8988T (cell line): ENCODE results near the gene DIAPH1.

Source experiments
- DNase-seq: peaks from one replicate; pipeline ENCODE4 v3.0.0; 2011

The DIAPH1 gene

DNA sequence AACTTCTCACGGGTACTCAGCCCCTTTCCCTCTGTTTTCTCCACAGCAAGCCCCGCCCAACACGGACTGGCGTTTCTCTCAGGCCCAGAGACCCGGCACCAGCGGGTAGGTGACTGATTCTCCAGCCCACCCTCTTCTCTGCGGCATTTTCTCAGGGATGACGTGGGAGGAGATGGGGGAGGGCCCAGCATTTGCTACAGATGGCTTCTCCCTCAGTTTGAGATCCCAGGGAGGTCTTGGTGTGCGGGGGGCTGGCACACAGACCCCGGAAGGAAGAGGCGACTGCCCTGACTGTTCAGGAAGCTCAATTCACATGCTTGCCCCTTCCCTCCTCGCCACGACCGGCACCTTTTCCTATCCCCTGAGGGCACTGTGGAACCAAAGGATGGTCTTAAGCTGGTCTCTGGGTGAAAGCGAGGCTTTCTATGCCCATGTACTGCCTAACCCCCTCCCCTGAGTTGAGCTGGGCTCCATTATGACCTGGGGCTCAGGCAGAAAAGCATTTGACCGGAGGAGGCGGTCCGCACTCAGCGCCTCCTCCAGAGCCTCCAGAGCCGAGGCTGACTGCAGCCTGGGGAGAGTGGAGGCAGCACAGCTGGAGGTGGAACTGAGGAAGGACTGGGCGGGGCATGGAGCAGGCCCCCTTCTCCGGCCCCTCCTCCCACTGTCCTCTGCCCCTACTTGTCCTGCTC, 123.9 kb downstream of the DIAPH1 start:
- no peak for DNase-seq

DNA sequence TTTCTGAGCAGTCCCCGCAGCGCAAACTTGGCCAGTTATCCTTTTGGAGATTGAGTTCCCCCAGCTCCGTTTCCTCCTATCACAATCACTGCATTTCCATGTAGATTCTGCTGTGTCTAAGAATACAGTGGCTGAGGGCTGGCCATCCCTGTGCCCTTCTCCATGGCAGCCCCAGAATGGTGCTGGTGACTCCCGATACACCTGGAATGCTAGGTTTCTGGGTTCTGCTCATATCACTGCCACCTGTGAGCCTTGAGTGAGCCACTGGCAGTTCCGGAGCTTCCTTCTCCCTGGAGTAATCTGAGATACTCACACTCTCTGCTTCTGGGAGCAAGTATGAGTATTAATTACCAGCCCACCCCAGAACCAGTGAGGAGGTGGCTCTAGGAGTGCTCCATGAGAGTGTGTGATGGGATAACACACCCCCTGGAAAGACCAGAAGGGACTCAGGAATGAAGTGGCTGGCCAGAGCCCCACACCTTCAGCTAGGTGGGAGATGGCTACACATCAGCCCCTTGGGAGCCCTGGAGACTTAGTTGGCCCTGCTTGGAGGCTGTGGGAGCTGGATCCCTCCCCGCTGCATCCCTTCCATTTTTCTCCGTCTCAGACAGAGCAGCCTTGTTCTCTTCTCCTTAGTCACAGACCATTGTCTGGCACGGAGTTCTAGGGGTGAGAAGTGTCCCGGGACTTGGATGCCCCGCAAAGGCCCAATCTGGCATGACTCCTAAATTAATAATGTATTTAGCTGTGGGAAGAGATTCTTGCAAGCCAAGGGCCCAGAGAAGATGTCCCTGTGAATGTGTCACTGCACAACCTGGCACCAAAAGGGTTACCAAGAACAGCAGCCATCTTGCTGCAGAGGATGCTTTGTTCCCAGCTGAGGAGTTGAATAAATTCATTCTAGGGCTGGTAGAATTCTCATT, 125.0 kb downstream of the DIAPH1 start:
- no peak for DNase-seq

DNA sequence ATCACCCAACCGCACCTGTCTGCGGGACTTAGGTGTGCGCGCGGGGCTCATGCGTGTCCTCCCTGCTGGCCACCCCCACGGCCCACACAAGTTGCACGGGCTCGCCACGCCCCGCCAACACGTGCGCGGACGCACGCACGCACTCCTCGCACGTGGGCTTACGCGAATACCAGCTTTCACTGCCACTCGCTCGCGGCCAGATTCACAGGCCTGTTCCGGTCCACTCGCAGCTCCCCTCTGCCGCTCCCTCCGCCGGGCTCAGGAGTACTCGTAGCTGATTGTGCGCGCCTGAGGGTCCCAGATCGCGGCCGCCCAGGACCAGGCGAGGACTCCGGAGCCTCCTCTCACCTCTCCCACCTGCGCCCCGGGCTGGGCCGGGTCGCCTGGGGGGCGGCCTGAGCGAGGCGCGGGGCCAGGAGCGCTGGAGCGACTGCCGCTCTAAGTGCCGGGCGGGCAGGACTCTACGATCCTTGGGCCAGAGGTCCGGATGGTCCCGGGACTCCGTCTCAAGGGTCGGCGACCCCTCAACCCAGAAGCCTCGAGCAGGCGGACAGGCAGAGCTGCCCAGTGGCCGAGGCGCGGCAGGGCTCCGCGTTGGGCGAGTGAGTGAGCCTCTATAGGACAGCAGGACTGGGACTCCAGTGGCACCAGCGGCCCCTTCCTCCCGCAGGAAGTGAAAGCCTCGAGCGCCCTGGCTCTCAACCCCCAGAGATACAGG, 126.5 kb downstream of the DIAPH1 start:
- DNase-seq: no peak

DNA sequence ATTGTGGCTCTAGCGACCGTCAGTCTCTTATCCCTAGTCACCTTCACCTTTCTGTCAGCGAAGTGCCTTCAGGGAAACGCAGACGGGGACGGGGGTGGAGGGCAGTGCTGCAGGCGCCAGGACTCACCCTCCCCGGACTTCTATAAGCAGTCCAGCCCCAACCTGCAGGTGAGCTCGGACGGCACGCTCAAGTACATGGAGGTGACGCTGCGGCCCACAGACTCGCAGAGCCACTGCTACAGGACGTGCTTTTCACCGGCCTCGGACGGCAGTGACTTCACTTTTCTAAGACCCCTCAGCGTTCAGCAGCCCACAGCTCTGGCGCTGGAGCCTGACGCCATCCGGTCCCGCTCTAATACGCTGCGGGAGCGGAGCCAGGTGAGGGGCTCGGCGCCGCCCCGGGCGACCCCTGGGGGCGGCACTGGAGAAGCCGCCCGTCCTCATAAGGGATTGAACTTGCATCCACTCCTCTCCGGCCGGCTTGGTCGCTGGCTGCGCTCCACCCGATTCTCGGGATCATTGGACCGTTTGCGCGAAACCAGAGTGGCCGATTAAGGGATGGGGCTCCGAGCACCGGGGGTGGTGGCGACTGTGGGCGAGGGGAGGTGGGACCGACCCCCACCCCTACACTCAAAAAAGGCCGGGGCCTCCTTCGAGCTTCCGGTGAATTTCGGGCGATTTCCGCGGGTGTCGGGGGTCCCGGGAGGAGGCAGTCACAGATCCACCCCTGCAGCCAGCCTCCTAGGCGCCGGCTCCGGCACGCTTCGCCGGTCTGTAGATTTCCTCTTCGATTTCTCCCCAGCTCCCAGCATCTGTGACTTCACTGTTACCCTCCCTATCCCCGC, 127.3 kb downstream of the DIAPH1 start:
- DNase-seq: no peak

DNA sequence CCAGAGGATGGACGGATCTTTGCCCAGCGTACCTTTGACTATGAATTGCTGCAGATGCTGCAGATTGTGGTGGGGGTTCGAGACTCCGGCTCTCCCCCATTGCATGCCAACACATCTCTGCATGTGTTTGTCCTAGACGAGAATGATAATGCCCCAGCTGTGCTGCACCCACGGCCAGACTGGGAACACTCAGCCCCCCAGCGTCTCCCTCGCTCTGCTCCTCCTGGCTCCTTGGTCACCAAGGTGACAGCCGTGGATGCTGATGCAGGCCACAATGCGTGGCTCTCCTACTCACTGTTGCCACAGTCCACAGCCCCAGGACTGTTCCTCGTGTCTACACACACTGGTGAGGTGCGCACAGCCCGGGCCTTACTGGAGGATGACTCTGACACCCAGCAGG, 128.0 kb downstream of the DIAPH1 start:
- no peak for DNase-seq

DNA sequence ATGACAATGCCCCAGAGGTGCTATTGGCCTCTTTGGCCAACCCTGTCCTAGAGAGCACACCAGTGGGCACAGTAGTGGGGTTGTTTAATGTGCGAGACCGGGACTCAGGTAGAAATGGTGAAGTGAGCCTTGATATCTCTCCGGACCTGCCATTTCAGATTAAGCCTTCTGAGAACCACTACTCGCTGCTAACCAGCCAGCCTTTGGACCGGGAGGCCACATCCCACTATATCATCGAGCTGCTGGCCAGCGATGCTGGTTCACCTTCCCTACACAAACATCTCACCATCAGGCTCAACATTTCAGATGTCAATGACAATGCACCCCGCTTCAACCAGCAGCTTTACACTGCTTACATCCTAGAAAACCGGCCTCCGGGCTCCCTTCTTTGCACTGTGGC, 128.5 kb downstream of the DIAPH1 start:
- DNase-seq: no peak

DNA sequence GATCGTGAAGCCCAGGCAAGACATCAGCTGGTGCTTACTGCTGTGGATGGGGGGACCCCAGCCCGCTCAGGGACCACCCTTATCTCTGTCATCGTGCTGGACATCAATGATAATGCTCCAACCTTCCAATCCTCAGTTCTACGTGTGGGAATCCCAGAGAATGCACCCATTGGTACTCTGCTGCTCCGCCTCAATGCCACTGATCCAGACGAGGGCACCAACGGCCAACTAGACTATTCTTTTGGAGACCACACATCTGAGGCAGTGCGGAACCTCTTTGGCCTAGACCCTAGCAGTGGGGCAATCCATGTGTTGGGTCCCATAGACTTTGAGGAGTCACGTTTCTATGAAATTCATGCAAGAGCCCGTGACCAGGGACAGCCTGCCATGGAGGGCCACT, 129.0 kb downstream of the DIAPH1 start:
- no peak for DNase-seq

DNA sequence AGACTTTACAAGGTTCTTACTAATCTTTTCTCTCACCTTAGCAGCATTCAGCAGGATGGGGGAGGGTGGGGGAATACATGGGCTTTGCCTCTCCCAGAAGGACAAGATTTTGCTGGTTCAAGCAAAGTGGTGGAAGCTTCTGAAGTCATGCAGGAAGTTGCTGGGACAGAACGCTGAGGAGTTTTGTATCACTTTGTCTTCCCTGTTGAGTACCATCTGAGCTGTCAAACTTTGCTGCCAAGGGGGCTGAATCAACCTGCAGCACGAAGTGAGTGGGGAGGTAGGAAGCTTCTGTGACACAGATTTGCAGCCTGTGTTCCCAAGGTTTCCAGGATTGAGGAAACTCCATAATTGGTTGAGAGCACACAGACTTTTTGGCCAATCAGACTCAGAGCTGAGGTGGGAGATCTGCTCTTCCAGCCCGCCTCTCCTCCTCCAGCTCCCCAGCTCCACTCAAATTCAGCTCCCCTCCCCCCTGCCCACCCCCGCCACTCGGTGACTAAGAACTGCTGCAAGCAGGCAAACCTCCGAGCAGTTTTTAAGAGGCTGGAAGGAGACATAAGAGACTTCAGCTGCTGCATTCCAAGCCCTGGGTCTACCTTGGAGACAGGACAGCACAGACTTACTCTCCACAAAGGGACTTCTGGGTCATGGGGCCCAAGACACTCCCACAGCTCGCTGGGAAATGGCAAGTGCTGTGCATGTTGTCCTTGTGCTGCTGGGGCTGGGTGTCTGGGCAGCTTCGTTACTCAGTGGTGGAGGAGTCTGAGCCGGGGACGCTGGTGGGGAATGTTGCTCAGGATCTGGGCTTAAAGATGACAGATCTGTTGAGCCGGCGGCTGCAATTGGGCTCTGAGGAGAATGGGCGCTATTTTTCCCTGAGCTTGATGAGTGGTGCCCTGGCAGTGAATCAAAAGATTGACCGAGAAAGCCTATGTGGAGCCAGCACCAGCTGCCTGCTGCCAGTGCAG, 129.9 kb downstream of the DIAPH1 start, which contains the start of gene PCDHGC5:
Gene PCDHGC5 (plus strand): TSS at position 491 of the 971 bp plus-strand sequence. CDS start 160 bp downstream, at position 651.
- no peak for DNase-seq

DNA sequence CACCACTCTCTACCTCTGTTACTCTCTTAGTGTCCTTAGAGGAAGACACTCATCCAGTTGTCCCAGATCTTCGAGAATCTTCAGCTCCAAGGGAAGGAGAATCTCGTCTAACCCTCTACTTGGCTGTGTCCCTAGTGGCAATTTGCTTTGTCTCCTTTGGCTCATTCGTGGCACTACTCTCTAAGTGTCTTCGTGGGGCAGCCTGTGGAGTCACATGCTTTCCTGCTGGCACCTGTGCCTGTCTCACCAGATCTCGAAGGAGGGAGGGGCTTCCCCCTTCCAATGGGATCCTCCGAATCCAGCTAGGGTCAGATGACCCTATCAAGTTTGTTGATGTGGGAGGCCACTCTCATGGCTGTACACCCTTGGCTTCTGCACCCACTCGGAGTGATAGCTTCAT, 131.7 kb downstream of the DIAPH1 start:
- DNase-seq: no peak

DNA sequence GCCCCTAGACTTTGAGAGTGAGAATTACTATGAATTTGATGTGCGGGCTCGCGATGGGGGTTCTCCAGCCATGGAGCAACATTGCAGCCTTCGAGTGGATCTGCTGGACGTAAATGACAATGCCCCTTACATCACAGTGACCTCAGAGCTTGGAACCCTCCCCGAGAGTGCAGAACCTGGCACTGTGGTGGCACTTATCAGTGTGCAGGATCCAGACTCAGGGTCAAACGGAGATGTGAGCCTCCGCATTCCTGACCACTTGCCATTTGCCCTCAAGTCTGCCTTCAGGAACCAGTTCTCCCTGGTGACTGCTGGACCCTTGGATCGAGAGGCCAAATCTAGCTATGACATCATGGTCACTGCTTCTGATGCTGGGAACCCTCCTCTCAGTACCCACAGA, 132.7 kb downstream of the DIAPH1 start:
- no peak for DNase-seq

DNA sequence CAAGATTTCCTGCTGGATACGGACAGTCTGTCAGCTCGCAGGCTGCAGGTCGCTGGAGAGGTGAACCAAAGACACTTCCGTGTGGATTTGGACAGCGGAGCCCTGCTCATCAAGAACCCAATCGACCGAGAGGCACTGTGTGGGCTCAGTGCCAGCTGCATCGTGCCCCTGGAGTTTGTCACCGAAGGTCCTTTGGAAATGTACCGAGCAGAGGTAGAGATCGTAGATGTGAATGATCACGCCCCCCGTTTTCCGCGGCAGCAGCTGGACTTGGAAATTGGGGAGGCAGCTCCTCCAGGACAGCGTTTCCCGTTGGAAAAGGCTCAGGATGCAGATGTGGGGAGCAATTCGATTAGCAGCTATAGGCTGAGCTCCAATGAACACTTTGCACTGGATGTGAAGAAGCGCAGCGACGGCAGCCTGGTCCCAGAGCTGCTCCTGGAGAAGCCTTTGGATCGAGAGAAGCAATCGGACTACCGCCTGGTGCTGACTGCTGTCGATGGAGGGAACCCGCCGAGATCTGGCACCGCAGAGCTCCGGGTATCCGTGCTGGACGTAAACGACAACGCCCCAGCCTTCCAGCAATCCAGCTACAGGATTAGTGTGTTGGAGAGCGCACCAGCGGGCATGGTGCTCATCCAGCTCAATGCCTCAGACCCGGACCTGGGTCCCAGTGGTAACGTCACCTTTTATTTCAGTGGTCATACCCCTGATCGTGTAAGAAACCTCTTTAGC, 133.3 kb downstream of the DIAPH1 start:
- DNase-seq: no peak

DNA sequence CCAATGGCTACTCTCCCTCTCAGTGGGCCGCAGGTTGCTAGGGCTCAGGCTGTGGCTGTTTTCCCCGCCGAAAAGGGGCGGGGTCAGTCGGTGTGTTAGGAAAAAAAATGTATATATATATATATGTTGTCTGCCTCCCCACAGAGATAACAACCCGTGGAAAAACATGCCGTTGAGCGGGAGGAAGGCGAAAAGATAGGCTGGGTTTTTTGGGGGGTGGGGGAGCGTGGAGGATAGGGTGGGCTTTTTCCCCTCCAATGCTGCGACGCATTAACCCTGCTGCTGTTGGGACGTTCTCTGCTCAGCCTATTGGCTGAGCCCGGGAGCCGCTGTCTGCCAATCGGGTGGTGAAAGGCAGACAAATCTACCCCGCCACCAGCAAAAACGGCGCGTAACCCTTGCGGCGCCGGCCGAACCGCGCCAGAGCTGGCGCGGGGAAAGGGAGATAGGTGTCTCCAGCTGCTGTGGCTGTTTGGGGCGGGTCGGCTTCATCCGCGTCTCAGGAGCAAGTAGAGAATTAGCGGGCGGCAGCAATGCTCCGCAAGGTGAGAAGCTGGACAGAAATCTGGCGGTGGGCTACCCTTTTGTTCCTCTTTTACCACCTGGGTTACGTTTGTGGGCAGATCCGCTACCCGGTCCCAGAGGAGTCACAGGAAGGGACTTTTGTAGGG, 134.0 kb downstream of the DIAPH1 start, which contains the start of gene PCDHGC4:
Gene PCDHGC4 (plus strand): TSS at position 390 of the 671 bp plus-strand sequence. CDS start 144 bp downstream, at position 534.
- no peak for DNase-seq

DNA sequence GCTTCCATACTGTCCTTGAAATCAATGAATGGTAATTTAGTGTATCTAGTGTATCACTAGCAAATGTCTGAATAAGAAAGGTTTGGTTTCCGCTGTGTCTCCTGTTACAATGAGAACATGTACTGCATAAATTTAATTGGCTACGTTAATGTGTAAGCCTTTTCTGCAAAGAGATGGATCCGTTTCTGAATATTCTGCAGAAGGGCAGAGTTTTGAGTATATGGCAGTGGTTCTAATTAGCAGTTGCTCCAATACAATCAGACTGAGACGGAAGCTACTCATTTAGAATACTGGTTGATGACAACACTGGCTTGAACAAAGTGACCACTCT, 134.5 kb downstream of the DIAPH1 start:
- no peak for DNase-seq

DNA sequence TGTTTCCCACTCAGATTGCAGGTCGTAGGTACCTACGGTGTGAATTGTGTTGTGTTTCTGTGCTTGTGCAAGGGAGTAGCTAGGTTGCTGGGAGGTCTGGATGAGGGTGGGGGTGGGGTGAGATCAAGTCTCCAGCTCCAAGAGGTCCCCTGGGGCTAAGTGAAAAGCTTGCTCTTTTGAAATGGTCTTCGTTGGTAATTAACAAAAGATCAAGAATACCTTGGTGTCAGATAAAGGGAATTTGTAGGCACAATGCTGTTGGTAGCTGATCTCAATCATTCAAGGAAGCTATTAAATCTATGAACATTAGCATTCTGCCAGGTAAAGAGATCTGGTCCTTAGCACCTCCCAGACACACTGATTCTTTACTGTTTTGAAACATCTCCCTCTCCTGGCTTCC, 134.9 kb downstream of the DIAPH1 start:
- DNase-seq: no peak

DNA sequence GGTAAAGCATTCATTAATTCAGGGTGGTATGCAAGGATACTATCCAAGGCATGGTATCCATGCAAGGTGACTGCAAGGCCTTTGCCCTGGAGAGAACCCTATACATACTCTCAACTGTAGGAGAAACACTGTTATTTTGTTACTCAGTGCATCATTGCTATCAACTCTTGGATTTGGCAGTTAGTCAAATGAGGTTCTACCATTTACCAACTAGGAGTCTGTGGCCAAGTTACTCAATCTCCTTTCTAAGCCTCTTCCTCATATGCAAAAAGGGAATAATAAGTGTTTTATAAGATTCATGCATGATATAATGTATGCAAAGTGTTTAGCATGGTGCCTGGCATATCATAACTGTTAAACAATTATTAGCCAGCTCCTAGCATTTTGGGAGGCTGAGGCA, 139.0 kb downstream of the DIAPH1 start:
- DNase-seq: no peak

DNA sequence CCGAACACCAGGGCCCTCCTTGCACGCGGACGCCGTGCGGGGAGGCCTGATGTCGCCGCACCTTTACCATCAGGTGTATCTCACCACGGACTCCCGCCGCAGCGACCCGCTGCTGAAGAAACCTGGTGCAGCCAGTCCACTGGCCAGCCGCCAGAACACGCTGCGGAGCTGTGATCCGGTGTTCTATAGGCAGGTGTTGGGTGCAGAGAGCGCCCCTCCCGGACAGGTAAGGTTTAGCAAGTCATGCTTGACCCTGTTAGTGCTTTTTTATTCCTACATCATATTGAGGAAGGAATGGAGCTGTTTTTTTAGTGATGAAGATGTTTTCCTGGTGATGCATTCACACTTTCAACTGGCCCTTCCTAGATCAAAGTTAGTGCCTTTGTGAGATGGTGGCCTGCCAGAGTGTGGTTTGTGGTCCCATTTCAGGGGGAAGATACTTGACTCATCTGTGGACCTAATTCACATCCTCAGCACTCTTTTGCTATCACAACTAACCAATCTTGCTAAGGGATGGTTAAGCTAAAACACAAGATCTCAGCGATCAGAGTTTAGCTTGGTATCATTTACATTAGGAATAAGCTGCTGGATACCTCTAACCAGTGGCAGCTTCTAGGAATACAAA, 140.4 kb downstream of the DIAPH1 start:
- no peak for DNase-seq

DNA sequence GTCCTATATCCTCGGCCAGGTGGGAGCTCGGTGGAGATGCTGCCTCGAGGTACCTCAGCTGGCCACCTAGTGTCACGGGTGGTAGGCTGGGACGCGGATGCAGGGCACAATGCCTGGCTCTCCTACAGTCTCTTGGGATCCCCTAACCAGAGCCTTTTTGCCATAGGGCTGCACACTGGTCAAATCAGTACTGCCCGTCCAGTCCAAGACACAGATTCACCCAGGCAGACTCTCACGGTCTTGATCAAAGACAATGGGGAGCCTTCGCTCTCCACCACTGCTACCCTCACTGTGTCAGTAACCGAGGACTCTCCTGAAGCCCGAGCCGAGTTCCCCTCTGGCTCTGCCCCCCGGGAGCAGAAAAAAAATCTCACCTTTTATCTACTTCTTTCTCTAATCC, 141.0 kb downstream of the DIAPH1 start:
- DNase-seq: no peak

DNA sequence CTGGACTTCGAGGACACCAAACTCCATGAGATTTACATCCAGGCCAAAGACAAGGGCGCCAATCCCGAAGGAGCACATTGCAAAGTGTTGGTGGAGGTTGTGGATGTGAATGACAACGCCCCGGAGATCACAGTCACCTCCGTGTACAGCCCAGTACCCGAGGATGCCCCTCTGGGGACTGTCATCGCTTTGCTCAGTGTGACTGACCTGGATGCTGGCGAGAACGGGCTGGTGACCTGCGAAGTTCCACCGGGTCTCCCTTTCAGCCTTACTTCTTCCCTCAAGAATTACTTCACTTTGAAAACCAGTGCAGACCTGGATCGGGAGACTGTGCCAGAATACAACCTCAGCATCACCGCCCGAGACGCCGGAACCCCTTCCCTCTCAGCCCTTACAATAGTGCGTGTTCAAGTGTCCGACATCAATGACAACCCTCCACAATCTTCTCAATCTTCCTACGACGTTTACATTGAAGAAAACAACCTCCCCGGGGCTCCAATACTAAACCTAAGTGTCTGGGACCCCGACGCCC, 141.7 kb downstream of the DIAPH1 start:
- DNase-seq: no peak
